GM12892 (cell line): ENCODE data around the gene ANKRD44.

Experiments used
- POLR2A ChIP-seq: IDR thresholded peaks from 2 replicates; pipeline ENCODE4 v1.6.1; 2011; ENCODE audit warnings: low read depth, low read length, control low read depth
- POLR2AphosphoS5 ChIP-seq: IDR thresholded peaks from 2 replicates; pipeline ENCODE4 v1.6.1; 2011; ENCODE audit warnings: low read depth, low read length, control low read depth

DNA sequence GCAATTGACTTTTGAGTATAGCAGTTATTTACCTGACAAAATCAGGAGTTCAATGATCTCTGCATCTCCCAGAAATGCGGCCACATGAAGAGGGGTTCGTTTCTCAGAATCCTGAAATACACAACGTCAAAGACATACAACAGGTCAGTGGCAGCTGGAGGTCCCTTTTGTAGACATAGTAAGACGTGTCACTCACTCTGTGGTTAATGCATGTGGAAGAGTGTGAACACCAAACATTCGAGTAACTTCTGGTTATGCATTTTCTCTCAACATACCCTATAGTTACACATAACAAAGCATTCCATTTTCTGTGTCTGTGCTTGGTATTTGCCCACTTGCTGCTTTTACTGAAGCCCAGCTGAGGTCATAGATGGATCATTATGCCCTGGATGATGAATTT is 163.6 kb downstream of the ANKRD44 start:
- no peak for TF ChIP-seq POLR2AphosphoS5
- no peak for TF ChIP-seq POLR2A
